ENCODE results near the gene FAM78B. TPM values are rescaled to one million over a fixed set of nuclear protein-coding genes. Genes with fewer than 3 reads are reported as not detected.

The FAM78B gene
- total and polyA plus RNA-seq, 2 of the 8 experiments (the other 6 are each of a cell fraction or from before 2014, with no cell fraction given) = 2.3 to 3.6 TPM

- Histone ChIP-seq H3K14ac (ENCODE audit: insufficient read length) (no peak overlapping the region), H3K23me2 (ENCODE audit: low read depth, low read length) (no peaks in the 10 kb centered on the region), H3K27me3 (replicated peaks in 1 of 4; ENCODE audit: control insufficient read depth in 3 of 4, extremely low read depth in 1 of 4, insufficient read depth in 3 of 4, low read length in 3 of 4) (no peaks in the 10 kb centered on the region), H3K4me2 (ENCODE audit: insufficient read depth in 1 of 2, low read depth in 2 of 2, low read length in 2 of 2) (no peak overlapping the region), H3K79me1 (ENCODE audit: low read depth, low read length) (no peaks in the 10 kb centered on the region), H2BK12ac (ENCODE audit: low read depth, low read length) (no peak overlapping the region), H3K18ac (ENCODE audit: extremely low read depth, low read length) (no peak overlapping the region), H2BK15ac (ENCODE audit: low read length) (no peak overlapping the region), H4K8ac (ENCODE audit: extremely low read depth, insufficient read depth, low read length) (no peak overlapping the region; the same call in 1 of the 2 replicates), H3K56ac (replicated peaks; ENCODE audit: insufficient read length, low read depth, low read length) (no peak overlapping the region), H3K9ac (replicated peaks in 1 of 4; ENCODE audit: extremely low read depth in 1 of 4, low read depth in 3 of 4, low read length in 3 of 4) (no peak overlapping the region), H3K23ac (ENCODE audit: insufficient read length) (no peak overlapping the region), H2AK5ac (ENCODE audit: low read depth, low read length) (no peak overlapping the region), H4K5ac (ENCODE audit: insufficient read length, low read depth, low read length) (no peak overlapping the region), H2AFZ (ENCODE audit: low read length) (no peak overlapping the region), H4K91ac (replicated peaks; ENCODE audit: insufficient read length, low read length) (no peak overlapping the region), H3K9me3 (ENCODE audit: insufficient read depth in 2 of 2, low read depth in 1 of 2, low read length in 1 of 2) (no peaks in the 10 kb centered on the region), H3K27ac (ENCODE audit: low read depth, low read length) (no peak overlapping the region), H3K4me1 (replicated peaks in 1 of 4; ENCODE audit: control insufficient read depth in 3 of 4, insufficient read depth in 4 of 4, low read length in 3 of 4) (peaks cover 0 to 2% (median 0%) of the 10 kb centered on the region in 4 experiments; a peak in 3 of 7 replicates), H3K79me2 (ENCODE audit: control insufficient read depth in 1 of 2, insufficient read depth in 2 of 2, low read length in 2 of 2) (no peaks in the 10 kb centered on the region), H3K4me3 (ENCODE audit: extremely low read depth in 1 of 4, insufficient read depth in 2 of 4, low read depth in 3 of 4, low read length in 4 of 4) (no peak overlapping the region), H3K4ac (replicated peaks; ENCODE audit: insufficient read length, low read depth, low read length) (no peak overlapping the region), H2BK20ac (ENCODE audit: low read length) (no peak overlapping the region), H4K20me1 (replicated peaks in 1 of 2; ENCODE audit: control insufficient read depth in 1 of 2, insufficient read depth in 2 of 2, low read length in 2 of 2) (no peaks in the 10 kb centered on the region), H3K36me3 (ENCODE audit: control insufficient read depth in 2 of 4, insufficient read depth in 4 of 4, low read length in 3 of 4) (no peaks in the 10 kb centered on the region), H2BK120ac (replicated peaks; ENCODE audit: low read depth, low read length) (no peak overlapping the region), H2BK5ac (ENCODE audit: low read depth, low read length) (no peak overlapping the region)
- DNase-seq (ENCODE audit: low read depth in 1 of 2, low spot score in 2 of 2) (no peak), FAIRE-seq (no peak)
- ChIA-PET CTCF (ENCODE audit: partially characterized antibody) (interaction anchor here (0.6 to 1.7 kb wide), 7 partner anchors 15 to 292 kb away, joined by 3 to 13 read pairs (median 3); no protein-coding TSS in a partner anchor), POLR2A (ENCODE audit: partially characterized antibody) (no interaction called here)
- 87% methylated on average over 5 of the region's 5 CpGs; no CpG with 5 or more reads in 1 of the 2 experiments for WGBS, 2 experiments (ENCODE audit: extremely low coverage in 1 of 2, insufficient coverage in 1 of 2, insufficient read length in 1 of 2, insufficient replicate concordance in 2 of 2, low coverage in 1 of 2, low lambda C conversion rate in 2 of 2, missing lambda C conversion rate in 1 of 2)
- TF ChIP-seq MAX (IDR thresholded peaks at IDR 0.05) (no peak), PHF8 (conservative IDR thresholded peaks at IDR 0.05; ENCODE audit: low read depth, low read length) (no peak), POLR2A (IDR thresholded peaks at IDR 0.05; ENCODE audit: control extremely low read depth in 1 of 2, low read depth in 2 of 2, low read length in 2 of 2) (no peak), MAFK (IDR thresholded peaks at IDR 0.05; ENCODE audit: low read depth, low read length) (no peak)
These were observed 49.0 kb downstream of the FAM78B start for GRCh38 chr1:166117776-166118175.
